OCI-LY1 (cell line): Measurements from ENCODE around the gene MDC1.
"Not testable (repeated sequence)": the region's sequence is repeated elsewhere in the genome, so short reads cannot be mapped to it uniquely, and the experiment has no call there.

ENCODE experiments used
- H2AFZ ChIP-seq: fragments of 200-600 bp; sonication (generic), shearing (Covaris generic); 2 replicates; pipeline ENCODE4 v1.6.0; 2014; ENCODE audit warnings: antibody characterized with exemption, mild to moderate bottlenecking, low read length
- H3F3A ChIP-seq: fragments of 200-600 bp; sonication (generic), shearing (Covaris generic); 2 replicates; pipeline ENCODE4 v1.6.0; 2014; ENCODE audit warnings: mild to moderate bottlenecking, antibody characterized with exemption, low read length, moderate library complexity; ENCODE audit not compliant: insufficient read depth
- H3K27ac ChIP-seq: fragments of 200-600 bp; sonication (generic); 2 replicates; pipeline ENCODE4 v1.5.1; 2014; ENCODE audit warnings: low read length, mixed run types, mild to moderate bottlenecking, low read depth; ENCODE audit not compliant: poor library complexity, severe bottlenecking
- H3K27me3 ChIP-seq: fragments of 200-600 bp; sonication (generic); 2 replicates; pipeline ENCODE4 v1.6.0; 2014; ENCODE audit warnings: antibody characterized with exemption, mild to moderate bottlenecking, low read length, moderate library complexity; ENCODE audit not compliant: insufficient read depth
- H3K36me3 ChIP-seq: fragments of 200-600 bp; sonication (generic); 2 replicates; pipeline ENCODE4 v1.6.1; 2014; ENCODE audit warnings: mild to moderate bottlenecking, antibody characterized with exemption, low read length, moderate library complexity, mixed read lengths; ENCODE audit not compliant: insufficient read depth
- H3K4me1 ChIP-seq: fragments of 200-600 bp; sonication (generic); 2 replicates; pipeline ENCODE4 v1.5.1; 2014; ENCODE audit warnings: mild to moderate bottlenecking, low read length, moderate library complexity; ENCODE audit not compliant: insufficient read depth, severe bottlenecking
- H3K4me2 ChIP-seq: fragments of 200-600 bp; sonication (generic), shearing (Covaris generic); 2 replicates; pipeline ENCODE4 v1.6.1; 2014; ENCODE audit warnings: low read length
- H3K4me3 ChIP-seq: fragments of 200-600 bp; sonication (generic); 2 replicates; pipeline ENCODE4 v1.5.1; 2014; ENCODE audit warnings: low read length, low read depth, mild to moderate bottlenecking, mixed read lengths; ENCODE audit not compliant: poor library complexity, severe bottlenecking
- H3K79me2 ChIP-seq: fragments of 200-600 bp; shearing (Covaris generic); 2 replicates; pipeline ENCODE4 v1.6.1; 2016; ENCODE audit warnings: mixed run types, low read length, mixed read lengths; ENCODE audit not compliant: insufficient read depth
- H3K9ac ChIP-seq: fragments of 200-600 bp; sonication (generic), shearing (Covaris generic); 2 replicates; pipeline ENCODE4 v1.6.1; 2014; ENCODE audit warnings: mild to moderate bottlenecking, low read length, mixed read lengths
- H3K9me2 ChIP-seq: fragments of 200-600 bp; sonication (generic), shearing (Covaris generic); 2 replicates; pipeline ENCODE4 v1.6.1; 2014; ENCODE audit warnings: low read depth, mild to moderate bottlenecking, low read length, mixed read lengths
- H3K9me3 ChIP-seq: fragments of 200-600 bp; shearing (Covaris generic); 2 replicates; pipeline ENCODE4 v1.6.1; 2014; ENCODE audit warnings: low read length, mixed read lengths
- H4K20me1 ChIP-seq: fragments of 200-600 bp; sonication (generic), shearing (Covaris generic); 2 replicates; pipeline ENCODE4 v1.6.0; 2016; ENCODE audit warnings: mild to moderate bottlenecking, low read length; ENCODE audit not compliant: insufficient read depth
- EZH2 ChIP-seq: fragments of 200-600 bp; sonication (generic), shearing (Covaris generic); IDR thresholded peaks from 2 replicates; pipeline ENCODE4 v1.8.0; 2017; ENCODE audit warnings: borderline replicate concordance, mixed run types, mild to moderate bottlenecking, antibody characterized with exemption, low read length, moderate library complexity, mixed read lengths
- TF ChIP-seq, protein P1 (sequence below): fragments of 200-600 bp; sonication (generic), shearing (Covaris generic); IDR thresholded peaks from 2 replicates; pipeline ENCODE4 v1.5.1; 2017; ENCODE audit warnings: mild to moderate bottlenecking, antibody characterized with exemption, low read length, moderate library complexity, mixed read lengths

The MDC1 gene, protein sequence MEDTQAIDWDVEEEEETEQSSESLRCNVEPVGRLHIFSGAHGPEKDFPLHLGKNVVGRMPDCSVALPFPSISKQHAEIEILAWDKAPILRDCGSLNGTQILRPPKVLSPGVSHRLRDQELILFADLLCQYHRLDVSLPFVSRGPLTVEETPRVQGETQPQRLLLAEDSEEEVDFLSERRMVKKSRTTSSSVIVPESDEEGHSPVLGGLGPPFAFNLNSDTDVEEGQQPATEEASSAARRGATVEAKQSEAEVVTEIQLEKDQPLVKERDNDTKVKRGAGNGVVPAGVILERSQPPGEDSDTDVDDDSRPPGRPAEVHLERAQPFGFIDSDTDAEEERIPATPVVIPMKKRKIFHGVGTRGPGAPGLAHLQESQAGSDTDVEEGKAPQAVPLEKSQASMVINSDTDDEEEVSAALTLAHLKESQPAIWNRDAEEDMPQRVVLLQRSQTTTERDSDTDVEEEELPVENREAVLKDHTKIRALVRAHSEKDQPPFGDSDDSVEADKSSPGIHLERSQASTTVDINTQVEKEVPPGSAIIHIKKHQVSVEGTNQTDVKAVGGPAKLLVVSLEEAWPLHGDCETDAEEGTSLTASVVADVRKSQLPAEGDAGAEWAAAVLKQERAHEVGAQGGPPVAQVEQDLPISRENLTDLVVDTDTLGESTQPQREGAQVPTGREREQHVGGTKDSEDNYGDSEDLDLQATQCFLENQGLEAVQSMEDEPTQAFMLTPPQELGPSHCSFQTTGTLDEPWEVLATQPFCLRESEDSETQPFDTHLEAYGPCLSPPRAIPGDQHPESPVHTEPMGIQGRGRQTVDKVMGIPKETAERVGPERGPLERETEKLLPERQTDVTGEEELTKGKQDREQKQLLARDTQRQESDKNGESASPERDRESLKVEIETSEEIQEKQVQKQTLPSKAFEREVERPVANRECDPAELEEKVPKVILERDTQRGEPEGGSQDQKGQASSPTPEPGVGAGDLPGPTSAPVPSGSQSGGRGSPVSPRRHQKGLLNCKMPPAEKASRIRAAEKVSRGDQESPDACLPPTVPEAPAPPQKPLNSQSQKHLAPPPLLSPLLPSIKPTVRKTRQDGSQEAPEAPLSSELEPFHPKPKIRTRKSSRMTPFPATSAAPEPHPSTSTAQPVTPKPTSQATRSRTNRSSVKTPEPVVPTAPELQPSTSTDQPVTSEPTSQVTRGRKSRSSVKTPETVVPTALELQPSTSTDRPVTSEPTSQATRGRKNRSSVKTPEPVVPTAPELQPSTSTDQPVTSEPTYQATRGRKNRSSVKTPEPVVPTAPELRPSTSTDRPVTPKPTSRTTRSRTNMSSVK (N-terminal part only)

DNA sequence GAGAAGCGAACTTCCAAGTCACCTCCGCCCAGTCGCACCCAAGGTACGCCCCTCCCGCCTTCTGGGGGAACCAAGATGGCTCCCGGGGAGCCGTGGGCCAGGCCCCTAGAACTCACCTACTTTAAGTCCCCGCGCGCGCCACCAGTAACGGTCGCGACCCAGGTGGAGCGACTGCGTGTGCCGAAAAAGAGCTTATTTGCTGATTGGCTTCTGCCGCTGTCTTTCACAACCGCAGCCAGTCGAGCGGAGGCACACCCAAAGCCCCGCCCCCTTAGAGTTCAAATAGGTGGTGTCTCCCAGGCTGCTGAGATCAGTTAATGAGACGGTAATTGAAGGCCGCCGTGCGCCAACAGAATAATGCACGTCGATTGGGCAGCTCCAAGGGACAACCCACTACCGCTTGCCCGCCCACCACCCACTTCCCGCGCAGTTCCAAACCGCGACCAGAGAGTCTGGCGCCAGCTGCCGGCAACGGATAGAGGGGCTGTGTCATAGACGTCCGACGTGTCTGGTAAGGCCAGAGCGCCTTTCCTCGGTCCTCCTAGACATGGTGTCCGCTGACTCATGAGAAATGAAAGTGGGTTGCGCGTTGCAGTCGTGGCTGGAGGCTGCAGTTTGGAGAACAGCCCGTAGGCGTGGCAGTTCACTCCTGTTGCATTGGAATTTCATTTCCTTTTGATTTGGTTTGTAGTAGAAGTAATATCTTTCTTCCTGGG is at the start of gene MDC1:
Gene MDC1 (minus strand): TSS at position 153 of the 716 bp plus-strand sequence. CDS start 2,106 bp downstream, outside the sequence.
- Histone ChIP-seq H3K27me3 (no peaks in the 10 kb centered on the region), H3K36me3 (peaks cover 51% of the 10 kb centered on the region), H3F3A (0 out of 2 replicates have a peak, but pooled peaks cover 3% of the 10 kb centered on the region), H4K20me1 (no peaks in the 10 kb centered on the region), H3K9me3 (no peaks in the 10 kb centered on the region), H3K27ac (peak within 1 kb of the TSS; percentile 97), H3K4me1 (peaks cover 33% of the 10 kb centered on the region), H3K9ac (peak within 1 kb of the TSS; percentile 100), H3K4me3 (peak within 1 kb of the TSS; percentile 100), H3K9me2 (no peaks in the 10 kb centered on the region), H3K79me2 (peaks cover 19% of the 10 kb centered on the region), H3K4me2 (peak within 1 kb of the TSS; percentile 87), H2AFZ (no peak within 1 kb of the TSS)
- TF ChIP-seq EZH2 = no peak
- TF ChIP-seq, protein P1, sequence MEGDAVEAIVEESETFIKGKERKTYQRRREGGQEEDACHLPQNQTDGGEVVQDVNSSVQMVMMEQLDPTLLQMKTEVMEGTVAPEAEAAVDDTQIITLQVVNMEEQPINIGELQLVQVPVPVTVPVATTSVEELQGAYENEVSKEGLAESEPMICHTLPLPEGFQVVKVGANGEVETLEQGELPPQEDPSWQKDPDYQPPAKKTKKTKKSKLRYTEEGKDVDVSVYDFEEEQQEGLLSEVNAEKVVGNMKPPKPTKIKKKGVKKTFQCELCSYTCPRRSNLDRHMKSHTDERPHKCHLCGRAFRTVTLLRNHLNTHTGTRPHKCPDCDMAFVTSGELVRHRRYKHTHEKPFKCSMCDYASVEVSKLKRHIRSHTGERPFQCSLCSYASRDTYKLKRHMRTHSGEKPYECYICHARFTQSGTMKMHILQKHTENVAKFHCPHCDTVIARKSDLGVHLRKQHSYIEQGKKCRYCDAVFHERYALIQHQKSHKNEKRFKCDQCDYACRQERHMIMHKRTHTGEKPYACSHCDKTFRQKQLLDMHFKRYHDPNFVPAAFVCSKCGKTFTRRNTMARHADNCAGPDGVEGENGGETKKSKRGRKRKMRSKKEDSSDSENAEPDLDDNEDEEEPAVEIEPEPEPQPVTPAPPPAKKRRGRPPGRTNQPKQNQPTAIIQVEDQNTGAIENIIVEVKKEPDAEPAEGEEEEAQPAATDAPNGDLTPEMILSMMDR = no peak

DNA sequence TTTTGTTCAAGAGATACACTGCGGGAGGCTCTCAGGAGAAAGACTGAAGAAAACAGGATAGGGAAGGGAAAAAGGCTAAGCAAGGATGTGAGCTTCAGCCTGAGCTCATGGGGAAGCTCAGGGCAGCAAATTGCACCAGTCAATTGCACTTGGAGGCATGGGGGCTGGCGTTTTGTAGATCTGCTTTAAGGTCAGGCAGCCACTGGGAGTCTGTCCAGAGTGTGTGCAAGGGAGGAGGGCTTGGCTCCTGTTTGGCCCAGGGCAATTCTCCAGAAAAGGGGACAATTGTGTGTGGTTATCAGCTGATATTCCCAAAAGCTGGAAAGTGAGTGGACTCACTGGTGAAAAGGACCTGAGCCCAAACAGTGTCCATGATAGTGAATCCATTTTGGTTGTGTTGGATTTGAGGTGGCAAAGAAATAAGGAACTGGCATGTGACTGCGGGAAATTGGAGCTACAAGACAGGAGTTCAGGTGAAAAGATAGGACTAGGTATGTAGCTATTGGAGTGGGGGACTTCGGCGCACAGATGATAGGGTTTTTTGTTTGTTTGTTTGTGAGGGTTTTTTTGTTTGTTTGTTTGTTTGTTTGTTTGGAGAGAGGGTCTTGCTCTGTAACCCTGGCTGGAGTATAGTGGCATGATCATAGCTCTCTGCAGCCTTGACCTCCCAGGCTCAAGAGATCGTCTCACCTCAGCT is 49.5 kb upstream of the MDC1 start:
- Histone ChIP-seq H3K27ac (no peak overlapping the region), H3K4me1 (no peaks in the 10 kb centered on the region), H3F3A (no peaks in the 10 kb centered on the region), H2AFZ (no peak overlapping the region), H3K9ac (no peak overlapping the region), H4K20me1 (no peaks in the 10 kb centered on the region), H3K27me3 (no peaks in the 10 kb centered on the region; the same call in 1 of the 2 replicates), H3K79me2 (no peaks in the 10 kb centered on the region), H3K4me2 (no peak overlapping the region), H3K36me3 (no peaks in the 10 kb centered on the region), H3K9me3 (no peaks in the 10 kb centered on the region), H3K4me3 (no peak overlapping the region), H3K9me2 (no peaks in the 10 kb centered on the region)
- no peak for TF ChIP-seq EZH2
- TF ChIP-seq, protein P1 = no peak

DNA sequence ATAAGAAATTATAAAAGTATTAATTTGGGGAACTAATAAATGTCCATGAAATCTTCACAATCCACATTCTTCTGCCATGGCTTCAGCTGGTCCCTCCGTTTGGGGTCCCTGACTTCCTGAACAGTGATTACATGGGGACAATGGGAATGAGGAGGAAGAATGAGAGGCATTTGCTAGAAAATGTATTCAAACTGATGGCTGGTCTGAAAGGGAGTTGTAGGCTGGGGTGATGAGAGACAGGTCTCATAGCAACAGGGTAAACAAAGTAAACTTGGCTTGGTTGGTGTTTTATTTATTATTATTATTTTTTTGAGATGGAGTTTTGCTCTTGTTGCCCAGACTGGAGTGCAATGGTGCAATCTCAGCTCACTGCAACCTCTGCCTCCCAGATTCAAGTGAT is 48.4 kb upstream of the MDC1 start:
- H3K9ac ChIP-seq, H3K27me3 ChIP-seq, H3K4me3 ChIP-seq, H3K27ac ChIP-seq, H3K4me2 ChIP-seq, H4K20me1 ChIP-seq, H3F3A ChIP-seq, H3K79me2 ChIP-seq, H3K4me1 ChIP-seq, H3K9me2 ChIP-seq, H3K36me3 ChIP-seq, H3K9me3 ChIP-seq, H2AFZ ChIP-seq: not testable (repeated sequence)

DNA sequence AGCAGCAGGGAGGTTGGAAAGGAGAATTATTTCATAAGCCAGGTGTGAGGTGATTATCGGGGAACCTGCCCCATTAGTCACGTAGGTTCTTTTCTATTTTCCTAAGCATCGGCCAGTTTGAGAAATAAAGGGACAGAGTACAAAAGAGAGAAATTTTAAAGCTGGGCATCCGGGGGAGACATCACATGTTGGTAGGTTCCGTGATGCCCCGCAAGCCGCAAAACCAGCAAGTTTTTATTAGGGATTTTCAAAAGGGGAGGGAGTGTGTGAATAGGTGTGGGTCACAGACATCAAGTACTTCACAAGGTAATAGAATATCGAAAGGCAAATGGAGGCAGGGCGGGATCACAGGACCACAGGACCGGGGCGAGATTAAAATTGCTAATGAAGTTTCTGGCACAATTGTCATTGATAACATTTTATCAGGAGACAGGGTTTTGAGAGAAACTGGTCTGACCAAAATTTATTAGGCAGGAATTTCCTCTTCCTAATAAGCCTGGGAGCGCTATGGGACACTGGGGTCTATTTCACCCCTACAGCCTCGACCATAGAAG is 47.5 kb upstream of the MDC1 start:
- not testable (repeated sequence) for H3K9me2 ChIP-seq, H3K4me3 ChIP-seq, H3K4me1 ChIP-seq, H3K9ac ChIP-seq, H3K36me3 ChIP-seq, H4K20me1 ChIP-seq, H3K4me2 ChIP-seq, H3F3A ChIP-seq, H3K79me2 ChIP-seq, H3K27ac ChIP-seq, H2AFZ ChIP-seq, H3K27me3 ChIP-seq, H3K9me3 ChIP-seq
